Neural progenitor cell (in vitro differentiated cells): ENCODE results near the gene REPIN1. TPM values are rescaled to one million over a fixed set of nuclear protein-coding genes. Genes with fewer than 3 reads are reported as not detected.

ENCODE experiments used
- DNase-seq: peaks from one replicate; pipeline ENCODE4 v3.0.0-alpha.2; 2016; ENCODE audit warnings: low spot score
- H2AFZ ChIP-seq: fragments of 200-600 bp; sonication (generic); replicated peaks from 2 replicates; pipeline ENCODE4 v1.6.1; 2016; ENCODE audit warnings: antibody characterized with exemption
- H3F3A ChIP-seq: fragments of 200-600 bp; sonication (generic); 2 replicates; pipeline ENCODE4 v1.6.1; 2016; ENCODE audit warnings: antibody characterized with exemption, low read depth
- H3K27ac ChIP-seq: fragments of 200-600 bp; sonication (generic); 2 replicates; pipeline ENCODE4 v1.5.1; 2016; ENCODE audit warnings: mild to moderate bottlenecking
- H3K27me3 ChIP-seq: fragments of 200-600 bp; sonication (generic); 2 replicates; pipeline ENCODE4 v1.6.1; 2016; ENCODE audit warnings: mild to moderate bottlenecking, moderate library complexity
- H3K36me3 ChIP-seq: fragments of 200-600 bp; sonication (generic); 2 replicates; pipeline ENCODE4 v1.5.1; 2016
- H3K4me1 ChIP-seq: fragments of 200-600 bp; sonication (generic); 2 replicates; pipeline ENCODE4 v1.6.1; 2016; ENCODE audit warnings: mixed run types
- H3K4me2 ChIP-seq: fragments of 200-600 bp; sonication (generic); 2 replicates; pipeline ENCODE4 v1.6.1; 2016
- H3K4me3 ChIP-seq: fragments of 200-600 bp; sonication (generic); 2 replicates; pipeline ENCODE4 v1.5.1; 2016
- H3K79me2 ChIP-seq: fragments of 200-600 bp; sonication (generic); 2 replicates; pipeline ENCODE4 v1.6.1; 2016; ENCODE audit warnings: low read depth
- H3K9ac ChIP-seq: fragments of 200-600 bp; sonication (generic); 2 replicates; pipeline ENCODE4 v1.6.1; 2016
- H3K9me3 ChIP-seq: fragments of 200-600 bp; sonication (generic); 2 replicates; pipeline ENCODE4 v1.5.1; 2016; ENCODE audit warnings: low read depth
- H4K20me1 ChIP-seq: fragments of 200-600 bp; sonication (generic); 2 replicates; pipeline ENCODE4 v1.6.1; 2016; ENCODE audit warnings: low read depth
- H3K27ac Mint-ChIP-seq: 3 replicates; pipeline ENCODE4 v1.8.0; 2021; ENCODE audit warnings: mixed read lengths
- H3K27me3 Mint-ChIP-seq: 2 replicates; pipeline ENCODE4 v1.8.0; 2022; ENCODE audit warnings: low read depth, mild to moderate bottlenecking, inconsistent platforms, moderate library complexity, mixed read lengths; ENCODE audit not compliant: insufficient read depth
- H3K36me3 Mint-ChIP-seq: 3 replicates; pipeline ENCODE4 v1.8.0; 2021; ENCODE audit warnings: mixed read lengths
- H3K4me1 Mint-ChIP-seq: 3 replicates; pipeline ENCODE4 v1.8.0; 2021; ENCODE audit warnings: mixed read lengths
- H3K4me3 Mint-ChIP-seq: 3 replicates; pipeline ENCODE4 v1.8.0; 2021; ENCODE audit warnings: mild to moderate bottlenecking, moderate library complexity, mixed read lengths
- H3K9me3 Mint-ChIP-seq: 3 replicates; pipeline ENCODE4 v1.8.0; 2020; ENCODE audit warnings: mixed read lengths
- EZH2 ChIP-seq: fragments of 200-600 bp; sonication (generic); IDR thresholded peaks from 2 replicates; pipeline ENCODE4 v1.6.1; 2017; ENCODE audit warnings: antibody characterized with exemption, mild to moderate bottlenecking, moderate library complexity
- EZH2phosphoT487 ChIP-seq: fragments of 200-600 bp; sonication (generic); IDR thresholded peaks from 2 replicates; pipeline ENCODE4 v1.6.1; 2017; ENCODE audit warnings: antibody characterized with exemption
- total RNA-seq: library from RNA; depleted of rRNA; stranded (reverse); fragments of >200 nt; gene quantifications from 2 replicates; pipeline ENCODE4 v1.2.3, GENCODE V29; 2015; ENCODE audit warnings: low replicate concordance
- TF ChIP-seq, protein P1 (sequence below): fragments of 200-600 bp; sonication (generic); IDR thresholded peaks from 2 replicates; pipeline ENCODE4 v1.5.1; 2017; ENCODE audit warnings: antibody characterized with exemption, mild to moderate bottlenecking

The REPIN1 gene
- total RNA-seq, 1 donor from 2014 or later = 18.0 TPM

DNA sequence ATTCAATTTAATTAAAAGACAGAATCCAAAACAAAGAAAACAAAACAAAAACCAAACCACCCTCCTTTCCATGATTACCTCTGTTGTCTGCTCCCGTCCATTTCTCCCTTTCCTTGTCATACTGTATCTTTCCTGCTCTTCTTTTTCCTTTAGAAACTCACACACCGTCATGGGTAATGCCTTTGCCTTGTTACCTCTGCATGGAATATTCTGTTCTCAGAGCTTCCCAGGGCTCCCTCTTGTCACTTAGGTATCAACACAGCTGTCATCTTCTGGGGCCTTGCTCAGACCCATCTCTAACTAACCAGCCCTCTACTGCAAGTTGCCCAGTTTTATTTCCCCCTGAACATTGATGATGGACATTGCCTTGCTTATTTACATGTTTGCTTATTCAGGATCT is 51.6 kb downstream of the REPIN1 start:
- peak overlapping the region; percentile 78 for H2AFZ ChIP-seq
- H3K27ac Mint-ChIP-seq = no peak overlapping the region
- DNase-seq = no peak

DNA sequence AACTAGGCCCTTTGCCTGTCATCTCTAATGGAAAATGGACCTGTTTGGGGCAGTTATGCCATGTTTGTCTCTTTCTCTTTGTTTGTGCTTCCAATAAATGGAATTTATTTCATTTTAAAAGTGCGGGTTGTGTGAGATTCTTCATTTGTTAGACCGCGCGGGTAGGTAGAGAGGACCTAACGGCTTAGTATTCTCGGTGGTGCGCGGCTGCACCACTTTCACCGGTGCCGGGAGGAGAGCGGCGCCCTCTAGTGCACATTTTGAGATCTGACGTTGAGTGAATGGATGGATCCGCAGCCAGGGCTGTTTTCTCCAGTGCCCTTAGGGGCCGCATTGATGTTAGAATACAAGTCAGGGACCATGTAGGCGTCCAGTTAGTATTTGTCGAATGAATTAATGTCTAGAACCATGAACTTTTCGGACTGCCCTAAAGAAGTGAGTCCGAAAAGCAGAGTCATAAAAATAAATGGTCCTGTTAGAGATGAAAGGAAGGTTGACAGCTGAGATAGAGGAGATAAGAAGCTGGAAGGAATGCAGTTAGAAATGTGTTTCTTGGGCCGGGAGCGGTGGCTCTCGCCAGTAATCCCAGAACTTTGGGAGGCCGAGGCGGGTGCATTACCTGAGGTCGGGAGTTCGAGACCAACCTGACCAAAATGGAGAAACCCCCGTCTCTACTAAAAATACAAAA is 52.5 kb downstream of the REPIN1 start:
- Histone ChIP-seq H3K27ac (no peak overlapping the region), H3K9ac (no peak overlapping the region), H4K20me1 (no peaks in the 10 kb centered on the region), H3K36me3 (no peaks in the 10 kb centered on the region), H3F3A (no peaks in the 10 kb centered on the region), H3K79me2 (no peaks in the 10 kb centered on the region), H3K4me2 (no peak overlapping the region), H3K9me3 (no peaks in the 10 kb centered on the region), H3K4me3 (no peak overlapping the region), H2AFZ (peak overlapping the region; percentile 78), H3K4me1 (no peaks in the 10 kb centered on the region), H3K27me3 (peaks cover 16% of the 10 kb centered on the region)
- peaks cover 14% of the 10 kb centered on the region for H3K4me1 Mint-ChIP-seq
- DNase-seq = peak; percentile 87
- peaks cover 7% of the 10 kb centered on the region for H3K27me3 Mint-ChIP-seq
- no peaks in the 10 kb centered on the region for H3K36me3 Mint-ChIP-seq
- no peak for TF ChIP-seq EZH2phosphoT487
- TF ChIP-seq, protein P1, sequence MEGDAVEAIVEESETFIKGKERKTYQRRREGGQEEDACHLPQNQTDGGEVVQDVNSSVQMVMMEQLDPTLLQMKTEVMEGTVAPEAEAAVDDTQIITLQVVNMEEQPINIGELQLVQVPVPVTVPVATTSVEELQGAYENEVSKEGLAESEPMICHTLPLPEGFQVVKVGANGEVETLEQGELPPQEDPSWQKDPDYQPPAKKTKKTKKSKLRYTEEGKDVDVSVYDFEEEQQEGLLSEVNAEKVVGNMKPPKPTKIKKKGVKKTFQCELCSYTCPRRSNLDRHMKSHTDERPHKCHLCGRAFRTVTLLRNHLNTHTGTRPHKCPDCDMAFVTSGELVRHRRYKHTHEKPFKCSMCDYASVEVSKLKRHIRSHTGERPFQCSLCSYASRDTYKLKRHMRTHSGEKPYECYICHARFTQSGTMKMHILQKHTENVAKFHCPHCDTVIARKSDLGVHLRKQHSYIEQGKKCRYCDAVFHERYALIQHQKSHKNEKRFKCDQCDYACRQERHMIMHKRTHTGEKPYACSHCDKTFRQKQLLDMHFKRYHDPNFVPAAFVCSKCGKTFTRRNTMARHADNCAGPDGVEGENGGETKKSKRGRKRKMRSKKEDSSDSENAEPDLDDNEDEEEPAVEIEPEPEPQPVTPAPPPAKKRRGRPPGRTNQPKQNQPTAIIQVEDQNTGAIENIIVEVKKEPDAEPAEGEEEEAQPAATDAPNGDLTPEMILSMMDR = peak; percentile 96
- TF ChIP-seq EZH2 = peak; percentile 52
- no peak overlapping the region for H3K4me3 Mint-ChIP-seq
- H3K9me3 Mint-ChIP-seq = peaks cover 3% of the 10 kb centered on the region
- peak overlapping the region; percentile 31 for H3K27ac Mint-ChIP-seq

More for the DNA sequence above, 51.6 kb downstream of the REPIN1 start:
- Histone ChIP-seq H3K9ac (no peak overlapping the region), H4K20me1 (no peaks in the 10 kb centered on the region), H3K79me2 (no peaks in the 10 kb centered on the region), H3K4me2 (no peak overlapping the region), H3K9me3 (no peaks in the 10 kb centered on the region), H3K27me3 (peaks cover 16% of the 10 kb centered on the region), H3F3A (no peaks in the 10 kb centered on the region), H3K36me3 (no peaks in the 10 kb centered on the region), H3K4me1 (no peaks in the 10 kb centered on the region), H3K4me3 (no peak overlapping the region), H3K27ac (no peak overlapping the region)
- Mint-ChIP-seq H3K36me3 (no peaks in the 10 kb centered on the region), H3K4me1 (peaks cover 22% of the 10 kb centered on the region), H3K9me3 (peaks cover 3% of the 10 kb centered on the region), H3K4me3 (no peak overlapping the region), H3K27me3 (peaks cover 9% of the 10 kb centered on the region)
- TF ChIP-seq, protein P1 = no peak
- no peak for TF ChIP-seq EZH2phosphoT487
- TF ChIP-seq EZH2 = no peak

DNA sequence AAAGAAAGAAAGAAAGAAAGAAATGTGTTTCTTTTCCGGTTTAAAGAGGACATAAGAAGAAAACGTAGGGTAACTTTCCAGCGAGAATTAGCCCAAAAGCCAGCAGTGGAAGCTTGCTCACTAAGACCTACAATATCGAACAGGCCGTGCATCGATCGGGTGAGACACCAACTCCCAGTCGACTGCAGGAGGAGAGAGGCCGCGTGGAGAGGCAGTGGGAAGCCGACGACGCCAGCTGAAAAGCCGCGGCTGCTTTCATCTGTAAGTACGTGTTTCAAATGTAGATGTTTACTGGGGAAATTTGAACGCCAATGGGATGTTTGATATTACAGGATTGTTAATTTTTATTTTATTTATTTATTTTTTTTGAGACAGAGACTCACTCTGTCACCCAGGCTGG is 53.2 kb downstream of the REPIN1 start:
- Mint-ChIP-seq H3K4me1 (peaks cover 14% of the 10 kb centered on the region), H3K27me3 (peaks cover 7% of the 10 kb centered on the region), H3K27ac (no peak overlapping the region), H3K4me3 (no peak overlapping the region), H3K9me3 (peaks cover 3% of the 10 kb centered on the region), H3K36me3 (no peaks in the 10 kb centered on the region)
- H3K4me3 ChIP-seq = no peak overlapping the region
- DNase-seq = no peak
- H3K9ac ChIP-seq = no peak overlapping the region
- H3K4me2 ChIP-seq = no peak overlapping the region
- no peaks in the 10 kb centered on the region for H3K79me2 ChIP-seq
- no peaks in the 10 kb centered on the region for H3K36me3 ChIP-seq
- no peaks in the 10 kb centered on the region for H3F3A ChIP-seq
- H2AFZ ChIP-seq = no peak overlapping the region
- no peaks in the 10 kb centered on the region for H4K20me1 ChIP-seq
- no peaks in the 10 kb centered on the region for H3K4me1 ChIP-seq
- TF ChIP-seq, protein P1 = no peak
- TF ChIP-seq EZH2phosphoT487 (no peak), EZH2 (no peak)
- no peak overlapping the region for H3K27ac ChIP-seq
- no peaks in the 10 kb centered on the region for H3K9me3 ChIP-seq
- peaks cover 16% of the 10 kb centered on the region for H3K27me3 ChIP-seq

Other genes with a start within 250 kb of the REPIN1 start
- 2.0 and 14.3 TPM in 2 replicates for gene LRRC61, start 45.5 kb upstream of the REPIN1 start, total RNA-seq
- gene ACTR3C, start 45.3 kb upstream of the REPIN1 start, total RNA-seq = not detected in 2 replicates
- 0.19 and 0.43 TPM in 2 replicates for gene RARRES2, start 27.2 kb upstream of the REPIN1 start, total RNA-seq
- gene ZNF775, start 10.5 kb downstream of the REPIN1 start, total RNA-seq = 3.0 and 26.1 TPM in 2 replicates
- gene GIMAP8, start 81.8 kb downstream of the REPIN1 start, total RNA-seq = not detected in 2 replicates
- not detected in 2 replicates for gene GIMAP7, start 146.1 kb downstream of the REPIN1 start, total RNA-seq
- not detected in 2 replicates for gene GIMAP4, start 198.6 kb downstream of the REPIN1 start, total RNA-seq